HL-60/S4 treated with retinoic acid at 250 ng/mL for 4 days and 3 days (cell line): ENCODE data around the gene UCHL5.

Source experiments
- in situ Hi-C: fragments of 300-500 bp; cut with MboI; formaldehyde crosslinking; loops from 2 replicates; pipeline ENCODE4 v1.7.0; 2022; ENCODE audit warnings: low sequenced_read_pairs

The UCHL5 gene, protein sequence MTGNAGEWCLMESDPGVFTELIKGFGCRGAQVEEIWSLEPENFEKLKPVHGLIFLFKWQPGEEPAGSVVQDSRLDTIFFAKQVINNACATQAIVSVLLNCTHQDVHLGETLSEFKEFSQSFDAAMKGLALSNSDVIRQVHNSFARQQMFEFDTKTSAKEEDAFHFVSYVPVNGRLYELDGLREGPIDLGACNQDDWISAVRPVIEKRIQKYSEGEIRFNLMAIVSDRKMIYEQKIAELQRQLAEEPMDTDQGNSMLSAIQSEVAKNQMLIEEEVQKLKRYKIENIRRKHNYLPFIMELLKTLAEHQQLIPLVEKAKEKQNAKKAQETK

DNA sequence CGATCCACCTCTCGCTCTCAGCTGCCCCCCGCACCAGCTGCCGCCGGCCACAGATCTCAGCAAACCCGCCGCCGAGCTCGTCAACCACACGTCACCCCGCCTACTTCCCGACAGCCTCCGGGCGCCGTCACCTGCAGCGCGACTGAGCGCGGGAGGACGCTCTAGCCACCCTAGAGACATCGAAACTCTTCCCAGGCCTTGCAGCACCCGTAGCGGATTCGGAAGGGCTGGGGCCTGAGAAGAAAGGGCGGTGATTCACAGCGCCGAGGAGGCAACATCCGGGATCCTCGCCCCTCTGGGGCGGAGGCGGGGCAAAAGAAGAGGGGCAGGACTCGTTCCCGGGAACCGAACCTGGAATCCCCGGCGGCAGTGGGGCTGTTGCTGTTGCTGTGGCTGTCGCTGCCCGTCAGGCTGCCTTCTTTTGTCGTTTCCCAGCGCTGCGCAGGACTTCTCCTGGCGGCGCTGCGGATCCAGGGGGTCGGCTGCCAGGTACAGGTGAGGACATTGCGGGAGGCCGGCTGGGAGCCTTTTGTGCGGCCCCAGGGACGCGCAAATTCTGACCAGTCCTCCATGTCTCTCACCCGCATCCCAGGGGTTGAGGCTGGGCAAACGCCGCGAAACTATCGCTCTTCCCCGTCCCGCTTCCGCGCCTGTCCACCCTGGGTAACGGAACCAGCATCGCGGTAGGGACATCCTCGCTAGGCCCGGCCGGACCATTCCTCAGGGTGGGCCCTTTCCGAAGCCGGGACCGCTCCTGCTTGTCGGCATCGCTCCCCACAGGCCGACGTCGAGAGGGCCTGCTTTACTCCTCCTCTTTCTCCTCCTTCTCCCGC lies at the start of gene UCHL5, which contains the start of gene RO60:
TSS of gene UCHL5 (minus strand) at position 79 of the 833 bp plus-strand sequence. CDS start 100 bp downstream, outside the sequence.
TSS of gene RO60 (plus strand) at position 331 of the 833 bp plus-strand sequence. CDS start 9,443 bp downstream, outside the sequence.
- in situ Hi-C loops, result no loop called here

DNA sequence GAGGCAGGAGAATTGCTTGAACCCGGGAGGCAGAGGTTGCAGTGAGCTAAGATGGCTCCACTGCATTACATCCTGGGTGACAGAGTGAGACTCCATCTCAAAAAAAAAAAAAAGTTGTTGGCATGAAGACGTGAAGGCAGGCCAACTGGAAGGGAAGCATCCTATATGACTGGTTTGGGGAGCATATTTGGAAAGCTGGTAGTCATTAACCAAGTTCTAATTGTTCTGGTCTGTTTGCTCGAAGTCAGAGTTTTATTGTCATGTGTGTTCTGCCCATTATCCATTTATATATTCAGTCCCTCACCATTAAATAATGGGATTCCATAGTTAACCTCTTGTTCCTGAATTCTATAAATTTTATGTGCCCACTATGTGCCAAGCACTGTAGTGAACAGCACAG lies 49.3 kb upstream of the UCHL5 start:
- in situ Hi-C loops, result no loop called here

DNA sequence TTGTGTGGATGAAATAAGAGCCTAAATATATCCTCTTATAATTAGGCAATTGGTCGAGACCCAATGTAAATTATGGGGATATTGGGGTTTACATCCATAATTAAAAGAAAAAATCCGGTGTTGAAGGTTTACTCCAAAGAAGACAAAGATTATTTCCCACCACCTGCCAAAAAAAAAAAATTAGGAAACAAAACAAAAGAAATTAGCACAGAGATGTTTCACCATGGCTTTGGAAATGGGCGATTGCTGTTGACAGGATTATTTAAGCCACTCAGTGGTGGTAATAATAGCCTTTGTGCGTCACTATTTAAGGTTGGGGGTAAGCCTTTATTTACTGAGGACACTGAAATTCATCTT lies 46.6 kb upstream of the UCHL5 start:
- in situ Hi-C loops, result no loop called here

DNA sequence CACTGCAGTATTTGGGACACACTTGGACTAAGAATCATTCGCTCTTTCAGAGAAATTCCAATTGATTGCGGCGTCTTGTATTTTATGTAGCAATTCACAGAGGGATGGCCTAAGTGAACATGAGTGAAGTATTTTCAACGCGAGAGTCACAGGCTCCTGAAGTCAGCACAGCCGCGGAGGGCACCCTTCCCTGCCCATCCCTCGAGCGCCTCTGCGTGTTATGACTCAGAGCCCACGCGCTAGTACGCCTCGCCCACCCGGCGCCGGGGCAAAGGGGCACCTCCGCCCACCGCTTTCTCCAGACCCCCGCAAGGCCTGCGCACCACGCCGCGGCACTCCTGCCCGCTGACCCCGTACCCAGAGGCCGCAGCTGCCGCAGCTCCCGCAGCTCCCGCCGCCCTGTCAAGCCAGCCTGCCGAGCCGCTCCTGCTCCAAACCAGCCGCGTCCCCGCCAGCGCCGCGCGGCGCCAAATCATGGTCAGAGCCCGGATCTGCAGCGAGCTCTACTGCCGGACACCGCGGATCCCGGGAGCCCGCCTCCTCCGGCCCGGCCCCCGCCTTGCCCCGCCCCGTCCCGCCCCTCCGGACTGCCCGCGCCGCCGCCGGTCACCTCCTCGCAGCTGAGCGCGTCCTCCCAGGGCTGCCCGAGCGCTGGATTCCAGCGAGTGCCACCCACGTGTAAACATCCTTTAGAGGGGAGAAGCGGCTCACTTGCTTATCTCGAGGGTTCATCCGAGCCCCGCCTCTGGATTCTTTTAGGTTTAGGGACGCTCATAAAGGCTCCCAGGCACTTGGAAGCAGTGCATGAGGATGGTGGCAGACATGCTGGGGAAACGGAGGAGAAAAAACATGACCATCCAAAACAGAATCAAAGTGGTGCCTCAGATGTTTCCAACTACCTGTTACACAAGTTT lies 46.0 kb upstream of the UCHL5 start, which contains the start of gene GLRX2:
TSS of gene GLRX2 (minus strand) at position 508 of the 914 bp plus-strand sequence. CDS start at position 476, 32 bp downstream.
- in situ Hi-C loops, result no loop called here

DNA sequence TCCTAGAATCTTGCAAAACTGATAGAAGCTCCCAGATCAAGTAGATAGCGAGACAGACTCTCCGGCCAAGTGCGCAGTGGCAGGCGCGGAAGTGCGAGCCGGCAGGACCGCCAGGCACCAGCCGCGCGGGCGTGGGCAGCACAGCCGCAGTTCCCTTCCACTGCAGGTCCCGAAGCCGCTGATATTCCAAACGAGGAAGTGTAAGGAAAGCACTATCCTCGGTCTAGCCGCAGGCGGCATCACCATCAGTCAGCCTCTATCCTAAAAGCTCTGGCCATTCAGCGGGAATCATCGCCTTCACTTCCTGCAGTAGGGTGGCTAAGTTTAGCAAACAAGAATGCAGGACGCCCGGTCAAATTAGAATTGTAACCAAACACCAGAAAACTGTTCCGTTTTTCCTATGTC lies 45.3 kb upstream of the UCHL5 start:
- in situ Hi-C loops, result no loop called here

DNA sequence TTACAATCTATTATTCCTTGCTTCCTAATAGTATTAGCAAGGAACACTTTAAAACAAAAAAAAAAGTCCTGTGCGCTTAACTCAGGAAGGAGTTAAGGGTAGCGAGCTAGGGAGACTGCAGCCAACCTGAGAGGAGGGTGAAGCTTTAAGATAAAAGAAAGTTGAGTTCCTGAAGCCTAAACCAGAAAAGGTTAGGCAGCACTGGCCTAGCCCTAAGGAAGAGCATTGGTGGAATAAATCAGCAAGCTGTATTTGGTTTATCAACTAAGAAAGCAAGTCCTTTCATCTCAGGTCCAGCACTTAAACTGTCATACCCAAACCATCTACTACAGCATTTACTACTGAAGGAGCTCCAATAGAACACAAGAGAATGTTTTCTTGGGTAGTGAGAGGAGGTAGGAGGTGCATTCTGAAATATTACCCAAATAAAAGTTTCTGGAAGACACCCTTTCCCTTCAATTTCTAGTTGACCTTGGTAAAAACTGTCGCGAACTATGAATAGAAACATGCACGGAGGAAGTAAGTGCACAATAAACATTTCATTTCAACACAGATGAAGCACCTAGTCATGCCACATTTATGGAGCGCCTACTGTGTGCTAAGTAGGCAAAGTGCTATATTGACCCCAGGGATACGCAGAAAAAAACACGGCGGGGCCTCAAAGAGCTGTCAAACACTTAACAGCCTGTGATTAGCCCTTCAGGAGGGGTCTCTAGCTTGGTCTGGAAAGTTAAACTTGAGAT lies 44.8 kb upstream of the UCHL5 start:
- in situ Hi-C loops, result no loop called here

DNA sequence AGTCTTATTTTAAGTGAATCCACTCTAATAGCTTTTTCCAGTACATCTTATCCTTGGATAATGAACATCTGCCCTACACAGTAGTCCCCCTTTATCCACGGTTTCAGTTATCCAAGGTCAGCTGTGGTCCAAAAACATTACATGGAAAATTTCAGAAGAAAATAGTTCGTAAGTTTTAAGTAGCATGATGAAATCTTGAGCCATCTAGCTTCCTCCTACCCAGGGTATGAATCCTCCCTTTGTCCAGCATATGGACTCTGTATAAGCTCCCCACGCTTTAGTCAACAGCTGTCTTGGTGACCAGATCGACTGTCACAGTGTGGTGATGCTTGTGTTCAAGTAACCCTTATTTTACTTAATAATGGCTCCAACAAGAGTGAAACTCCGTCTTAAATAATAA lies 43.5 kb upstream of the UCHL5 start:
- in situ Hi-C loops, result no loop called here

DNA sequence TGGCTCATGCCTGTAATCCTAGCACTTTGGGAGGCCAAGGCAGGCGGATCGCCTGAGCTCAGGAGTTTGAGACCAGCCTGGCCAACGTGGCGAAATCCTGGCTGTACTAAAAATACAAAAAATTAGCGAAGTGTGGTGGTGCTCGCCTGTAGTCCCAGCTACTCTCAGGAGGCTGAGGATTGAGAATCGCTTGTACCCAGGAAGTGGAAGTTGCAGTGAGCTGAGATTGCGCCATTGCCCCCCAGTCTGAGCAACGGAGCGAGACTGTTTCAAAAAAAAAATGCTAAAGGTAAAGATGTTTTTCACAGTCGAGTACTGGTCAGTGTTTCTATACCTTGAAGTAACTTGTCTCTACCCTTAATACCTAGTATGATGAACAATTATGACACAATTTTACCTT lies 35.0 kb upstream of the UCHL5 start:
- in situ Hi-C loops, result no loop called here

DNA sequence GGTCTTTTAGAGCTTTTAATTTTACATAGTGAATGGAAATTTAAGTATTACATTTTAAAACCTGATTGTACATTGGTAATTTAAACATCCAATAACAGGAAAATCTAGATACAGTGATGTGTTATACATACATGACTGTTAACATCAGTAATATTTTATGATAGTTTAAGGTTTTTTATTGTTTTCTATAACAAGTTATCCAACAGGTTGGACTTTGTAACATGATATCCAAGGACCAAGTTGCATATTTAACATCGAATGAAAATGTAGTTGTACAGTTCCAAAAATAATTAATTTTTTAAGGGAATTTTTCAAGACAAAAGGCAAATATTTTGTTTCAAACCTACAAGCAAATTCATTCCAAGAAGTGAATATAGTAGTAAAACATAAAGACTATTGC lies 31.7 kb upstream of the UCHL5 start:
- in situ Hi-C loops, result no loop called here

DNA sequence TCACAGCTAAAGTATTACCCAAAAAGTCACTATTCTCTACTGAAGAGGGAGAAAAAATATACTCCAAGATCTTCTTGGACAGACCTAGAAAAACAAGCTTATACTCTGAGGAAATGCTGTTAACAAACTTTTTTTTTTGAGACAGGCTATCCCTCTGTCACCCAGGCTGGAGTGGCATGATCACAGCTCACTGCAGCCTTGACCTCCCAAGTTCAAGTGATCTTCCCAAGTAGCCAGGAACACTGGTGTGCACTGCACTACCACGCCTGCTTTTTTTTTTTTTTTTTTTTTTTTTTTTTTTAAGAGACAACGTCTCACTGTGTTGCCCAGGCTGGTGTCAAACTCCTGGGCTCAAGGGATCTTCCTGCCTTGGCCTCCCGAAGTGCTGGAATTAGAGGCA lies 28.7 kb upstream of the UCHL5 start:
- in situ Hi-C loops, result no loop called here

DNA sequence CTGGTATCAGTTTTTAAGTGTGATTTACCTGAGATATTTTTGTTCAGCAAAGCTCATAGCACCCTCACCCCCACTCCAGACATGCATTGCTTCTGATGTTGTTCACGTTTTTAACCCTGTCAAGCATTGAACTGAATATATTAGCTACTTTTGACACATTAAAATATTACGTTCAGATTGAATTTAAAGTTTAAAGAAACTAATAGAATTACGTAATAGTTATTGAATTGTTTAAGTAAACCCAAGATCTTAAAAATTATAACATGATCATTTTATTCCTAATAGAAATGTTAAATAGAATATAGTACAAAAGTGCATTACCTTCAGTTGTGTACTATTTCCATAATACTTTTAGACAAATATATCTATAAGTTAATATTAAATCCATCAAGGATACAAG lies 27.2 kb upstream of the UCHL5 start:
- in situ Hi-C loops, result no loop called here

DNA sequence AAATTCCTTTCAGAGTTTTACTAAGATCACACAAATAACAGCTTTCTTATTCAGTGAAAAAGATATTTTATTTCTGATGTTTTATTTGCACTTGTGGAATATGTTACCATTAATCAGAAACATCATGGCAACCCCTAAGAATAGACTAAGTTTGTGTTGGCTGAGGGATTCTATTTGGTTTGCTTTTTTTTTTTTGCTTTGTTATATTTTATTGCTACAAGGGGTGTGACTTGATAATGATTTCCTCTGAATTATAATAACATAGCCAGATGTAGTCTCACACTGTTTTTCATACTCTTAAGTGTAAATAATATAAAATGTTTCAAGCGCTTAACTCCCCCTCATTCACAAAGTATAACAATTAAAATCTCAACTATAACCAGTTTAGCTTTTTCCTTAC lies 26.1 kb upstream of the UCHL5 start:
- in situ Hi-C loops, result no loop called here

DNA sequence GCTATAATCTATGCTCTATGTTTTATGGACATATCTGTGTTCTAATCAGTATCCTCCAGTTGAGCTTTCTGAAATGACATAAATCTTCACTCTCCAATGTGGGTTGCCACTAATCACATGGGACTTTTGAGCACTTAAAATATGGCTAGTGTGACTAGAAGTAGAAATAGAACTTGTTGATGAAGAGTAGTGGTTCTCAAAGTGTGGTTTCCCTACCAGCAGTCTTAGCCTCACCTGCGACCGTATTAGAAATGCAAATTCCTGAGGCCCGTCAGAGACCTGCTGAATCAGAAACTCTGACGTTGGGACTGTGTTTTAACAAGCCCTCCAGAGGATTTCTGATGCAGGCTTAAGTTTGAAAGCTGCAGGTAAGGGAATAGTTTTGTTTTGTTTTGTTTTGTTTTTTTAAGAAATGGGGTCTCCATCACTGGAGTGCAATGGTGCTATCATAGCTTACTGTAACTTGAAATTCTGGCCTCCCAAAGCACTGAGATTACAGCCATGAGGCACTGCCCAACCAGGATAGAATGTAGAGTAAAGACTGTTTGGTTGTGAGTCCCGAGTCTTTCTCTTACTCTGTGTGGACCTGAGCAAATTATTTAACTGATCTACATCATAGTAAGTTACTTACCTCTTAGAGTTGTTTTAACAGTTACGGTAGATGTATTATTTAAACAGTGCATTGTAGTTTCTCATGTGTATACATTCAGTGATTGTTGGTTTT lies 24.4 kb upstream of the UCHL5 start:
- in situ Hi-C loops, result no loop called here

DNA sequence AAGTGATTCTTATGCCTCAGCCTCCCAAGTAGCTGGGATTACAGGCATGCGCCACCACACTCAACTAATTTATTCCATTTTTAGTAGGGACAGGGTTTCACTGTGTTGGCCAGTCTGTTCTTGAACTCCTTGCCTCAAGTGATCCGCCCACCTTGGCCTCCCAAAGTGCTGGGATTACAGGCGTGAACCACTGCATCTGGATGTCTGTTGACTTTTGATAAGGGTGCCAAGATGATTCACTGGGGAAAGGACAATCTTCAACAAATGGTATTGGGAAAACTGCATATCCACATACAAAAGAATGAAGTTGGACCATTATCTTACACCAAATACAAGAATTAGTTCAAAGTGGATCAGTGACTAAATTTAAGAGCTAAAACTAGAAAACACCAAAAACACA lies 20.0 kb upstream of the UCHL5 start:
- in situ Hi-C loops, result no loop called here

DNA sequence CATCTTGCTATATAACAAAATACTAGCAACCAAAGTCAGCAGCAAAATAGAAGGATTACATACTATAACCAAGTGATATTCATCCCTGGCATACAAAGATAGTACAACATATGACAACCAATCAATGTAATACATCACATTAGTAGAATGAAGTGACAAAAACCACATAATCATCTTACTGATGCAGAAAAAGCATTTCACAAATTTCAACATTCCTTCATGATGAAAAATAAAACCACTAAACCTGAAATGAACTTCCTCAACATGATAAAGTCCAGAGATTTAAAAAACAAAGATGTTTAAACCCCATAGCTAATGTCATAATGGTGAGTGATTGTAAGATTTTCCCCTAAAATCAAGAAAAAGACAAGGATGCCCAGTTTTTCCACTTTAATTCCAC lies 18.8 kb upstream of the UCHL5 start:
- in situ Hi-C loops, result no loop called here

DNA sequence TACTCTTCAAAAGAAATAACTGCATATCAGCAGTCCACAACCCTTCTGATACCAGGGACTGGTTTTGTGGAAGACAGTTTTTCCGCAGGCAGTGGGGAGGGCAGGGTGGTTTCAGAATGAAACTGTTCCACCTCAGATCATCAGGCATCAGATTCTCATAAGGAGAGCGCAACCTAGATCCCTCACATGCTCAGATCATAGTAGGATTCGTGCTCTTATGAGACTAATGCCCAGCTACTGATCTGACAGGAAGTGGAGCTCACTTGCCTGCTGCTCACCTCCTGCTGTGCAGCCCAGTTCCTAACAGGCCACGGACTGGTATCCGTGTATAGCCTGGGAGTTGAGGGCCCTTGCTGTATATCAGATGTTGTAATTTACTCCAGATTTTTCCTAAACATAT lies 11.8 kb upstream of the UCHL5 start:
- in situ Hi-C loops, result no loop called here

DNA sequence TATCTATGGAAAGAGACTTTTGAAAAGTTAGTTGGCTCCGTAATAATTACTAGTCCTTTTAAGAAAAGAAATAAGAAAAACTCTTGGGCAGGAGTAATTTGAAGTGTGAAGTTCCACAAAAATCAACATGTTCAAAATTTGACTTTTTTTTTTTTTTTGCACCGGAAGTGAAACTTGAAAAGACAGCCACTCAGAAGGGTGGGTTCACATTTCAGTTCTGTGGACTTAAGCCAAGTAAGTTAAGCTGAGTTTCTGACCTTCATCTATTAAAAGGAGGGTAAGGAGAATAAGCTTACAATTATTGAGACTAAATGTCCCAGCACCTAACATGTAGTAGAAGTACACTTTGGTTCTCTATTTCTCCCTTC lies 11.2 kb upstream of the UCHL5 start:
- in situ Hi-C loops, result no loop called here

DNA sequence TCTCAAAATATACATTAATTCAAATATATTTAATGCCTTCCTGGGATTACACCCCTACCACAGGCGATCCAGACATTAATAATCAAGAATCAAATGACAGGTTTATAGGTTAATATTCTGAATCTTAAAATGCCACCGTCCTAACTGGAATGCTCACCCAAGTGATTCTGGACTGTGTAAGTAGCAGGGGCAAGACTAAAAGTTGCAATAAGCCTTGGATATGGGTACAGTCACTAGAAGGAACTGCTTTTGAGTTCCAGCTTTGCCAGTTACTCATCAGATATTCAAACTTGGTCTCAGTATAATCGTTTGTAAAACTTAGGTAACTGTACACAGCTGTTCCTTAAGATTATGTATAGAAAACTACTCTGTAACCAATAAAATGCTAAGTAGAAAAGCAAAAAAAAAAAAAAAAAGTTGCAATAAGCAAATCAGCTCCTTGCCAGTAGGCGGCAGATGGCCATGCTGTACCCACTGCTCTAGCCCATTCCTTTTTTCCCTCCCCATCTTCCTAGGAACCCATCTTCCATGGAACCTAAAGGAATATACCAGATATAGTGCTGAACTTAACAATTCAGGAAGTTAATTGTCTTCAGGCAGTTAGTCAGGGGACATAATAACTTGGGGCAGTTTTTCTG lies 10.7 kb upstream of the UCHL5 start:
- in situ Hi-C loops, result no loop called here

DNA sequence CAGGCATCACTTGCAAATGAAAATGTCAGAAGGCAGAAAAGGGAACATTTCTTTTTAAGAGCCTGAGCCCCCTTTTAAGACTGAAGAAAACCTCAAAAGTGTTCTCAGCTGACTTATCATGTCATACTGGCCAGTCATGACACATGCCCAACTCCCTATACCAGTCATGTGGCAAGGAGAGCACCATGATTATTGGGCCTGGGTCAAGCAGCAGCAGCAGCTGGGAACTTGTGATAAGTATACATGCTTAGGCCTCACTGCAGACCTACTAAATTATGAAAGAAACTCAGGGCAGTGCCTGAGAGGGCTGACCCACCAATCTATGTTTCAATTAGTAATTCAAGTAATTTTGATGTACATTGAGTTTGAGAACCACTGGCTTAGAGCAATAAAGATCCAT lies 8.9 kb upstream of the UCHL5 start:
- in situ Hi-C loops, result no loop called here
